Chondrocyte (in vitro differentiated cells): ENCODE measurements around the gene CFAP47. TPM values are rescaled to one million over a fixed set of nuclear protein-coding genes. Genes with fewer than 3 reads are reported as not detected.
"Not testable (repeated sequence)": the region's sequence is repeated elsewhere in the genome, so short reads cannot be mapped to it uniquely, and the experiment has no call there.

Source experiments
- DNase-seq: peaks from one replicate; pipeline ENCODE4 v3.0.0; 2021; ENCODE audit warnings: mixed read lengths, low spot score
- H3K27ac Mint-ChIP-seq: one replicate; pipeline ENCODE4 v1.8.0; 2021; ENCODE audit warnings: mild to moderate bottlenecking, moderate library complexity, mixed read lengths; ENCODE audit not compliant: unreplicated experiment
- H3K27me3 Mint-ChIP-seq: 2 replicates; pipeline ENCODE4 v1.8.0; 2021; ENCODE audit warnings: low read depth, mixed read lengths
- H3K36me3 Mint-ChIP-seq: 2 replicates; pipeline ENCODE4 v1.8.0; 2021; ENCODE audit warnings: low read depth, mixed read lengths
- H3K4me1 Mint-ChIP-seq: 2 replicates; pipeline ENCODE4 v1.8.0; 2021; ENCODE audit warnings: low read depth, mild to moderate bottlenecking, mixed read lengths
- H3K4me3 Mint-ChIP-seq: one replicate; pipeline ENCODE4 v1.8.0; 2021; ENCODE audit warnings: mild to moderate bottlenecking, moderate library complexity, mixed read lengths; ENCODE audit not compliant: unreplicated experiment
- H3K9me3 Mint-ChIP-seq: 2 replicates; pipeline ENCODE4 v1.8.0; 2021; ENCODE audit warnings: low read depth, mixed read lengths
- total RNA-seq: library from RNA; stranded (reverse); gene quantifications from 3 replicates; pipeline ENCODE4 v1.2.1, GENCODE V29; 2021
- TF ChIP-seq, protein P1 (sequence below): fragments of 200-600 bp; sonication (generic); IDR thresholded peaks from 2 replicates; pipeline ENCODE4 v1.5.0; 2021; ENCODE audit warnings: antibody characterized with exemption, mild to moderate bottlenecking, moderate library complexity

The CFAP47 gene
- total RNA-seq, 1 donor from 2014 or later, result not detected

DNA sequence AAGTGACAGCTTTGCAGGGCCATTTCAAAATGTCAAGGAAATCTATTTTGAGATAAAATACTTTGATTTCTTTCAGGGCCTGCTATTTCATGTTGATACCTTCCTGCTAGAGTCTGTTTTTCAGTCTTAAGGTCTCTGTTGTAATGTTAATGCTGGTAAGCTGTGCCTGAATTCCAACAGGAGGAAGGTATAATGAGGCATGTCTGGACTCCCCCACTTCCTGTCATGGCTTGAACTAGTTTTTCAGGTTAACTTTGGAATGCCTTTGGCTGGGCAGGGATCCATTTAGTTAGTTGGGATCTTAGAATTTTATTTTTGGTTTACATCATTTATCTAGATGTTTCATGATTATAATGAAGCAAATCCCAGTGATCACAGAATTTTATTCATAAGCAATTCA is 279.0 kb downstream of the CFAP47 start:
- Mint-ChIP-seq H3K27ac (no peak overlapping the region), H3K36me3 (no peaks in the 10 kb centered on the region), H3K27me3 (no peaks in the 10 kb centered on the region), H3K9me3 (peaks cover 7% of the 10 kb centered on the region), H3K4me1 (no peaks in the 10 kb centered on the region), H3K4me3 (no peak overlapping the region)
- TF ChIP-seq, protein P1, sequence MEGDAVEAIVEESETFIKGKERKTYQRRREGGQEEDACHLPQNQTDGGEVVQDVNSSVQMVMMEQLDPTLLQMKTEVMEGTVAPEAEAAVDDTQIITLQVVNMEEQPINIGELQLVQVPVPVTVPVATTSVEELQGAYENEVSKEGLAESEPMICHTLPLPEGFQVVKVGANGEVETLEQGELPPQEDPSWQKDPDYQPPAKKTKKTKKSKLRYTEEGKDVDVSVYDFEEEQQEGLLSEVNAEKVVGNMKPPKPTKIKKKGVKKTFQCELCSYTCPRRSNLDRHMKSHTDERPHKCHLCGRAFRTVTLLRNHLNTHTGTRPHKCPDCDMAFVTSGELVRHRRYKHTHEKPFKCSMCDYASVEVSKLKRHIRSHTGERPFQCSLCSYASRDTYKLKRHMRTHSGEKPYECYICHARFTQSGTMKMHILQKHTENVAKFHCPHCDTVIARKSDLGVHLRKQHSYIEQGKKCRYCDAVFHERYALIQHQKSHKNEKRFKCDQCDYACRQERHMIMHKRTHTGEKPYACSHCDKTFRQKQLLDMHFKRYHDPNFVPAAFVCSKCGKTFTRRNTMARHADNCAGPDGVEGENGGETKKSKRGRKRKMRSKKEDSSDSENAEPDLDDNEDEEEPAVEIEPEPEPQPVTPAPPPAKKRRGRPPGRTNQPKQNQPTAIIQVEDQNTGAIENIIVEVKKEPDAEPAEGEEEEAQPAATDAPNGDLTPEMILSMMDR, result no peak
- no peak for DNase-seq

DNA sequence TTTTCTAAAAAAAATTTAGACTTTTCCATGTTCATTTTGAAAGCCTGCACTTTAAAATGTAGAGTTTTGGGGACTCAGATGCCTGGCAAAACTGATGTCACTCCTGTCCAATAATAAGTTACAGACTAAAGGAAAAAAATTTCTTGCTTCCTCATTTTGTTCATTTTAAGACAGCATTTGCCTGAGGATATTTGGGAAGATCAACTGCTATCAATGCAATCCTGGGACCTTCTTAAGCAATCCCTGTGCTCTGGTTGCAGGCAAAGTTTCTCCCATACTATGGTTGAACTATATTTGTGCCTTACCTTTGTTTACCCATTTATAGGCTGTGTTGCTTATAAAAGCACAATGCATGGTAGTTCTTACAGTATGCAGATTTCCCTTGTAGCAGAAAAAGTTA is 280.4 kb downstream of the CFAP47 start:
- DNase-seq, result no peak
- H3K36me3 Mint-ChIP-seq, result no peaks in the 10 kb centered on the region
- H3K27ac Mint-ChIP-seq, result no peak overlapping the region
- H3K4me1 Mint-ChIP-seq, result no peaks in the 10 kb centered on the region
- H3K9me3 Mint-ChIP-seq, result peaks cover 11% of the 10 kb centered on the region
- no peaks in the 10 kb centered on the region for H3K27me3 Mint-ChIP-seq
- H3K4me3 Mint-ChIP-seq, result no peak overlapping the region
- TF ChIP-seq, protein P1, result no peak

DNA sequence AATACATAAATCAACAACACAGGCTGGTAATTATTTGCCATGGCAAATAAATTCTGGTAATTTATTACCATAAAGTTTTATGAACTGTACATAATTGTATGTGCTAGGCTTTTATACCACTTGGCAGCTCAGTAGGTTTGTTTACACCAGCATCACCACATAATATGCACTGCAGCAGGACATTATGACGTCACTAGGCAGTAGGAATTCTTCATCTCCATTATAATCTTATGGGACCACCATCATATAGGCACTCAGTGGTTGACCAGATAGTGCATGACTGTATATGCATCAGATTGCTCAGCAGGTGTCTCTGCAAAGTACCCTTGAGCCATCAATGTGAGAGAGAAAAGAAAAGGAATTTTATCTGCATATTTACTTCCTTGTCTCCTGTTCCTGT is 295.4 kb downstream of the CFAP47 start:
- Mint-ChIP-seq H3K27me3 (no peaks in the 10 kb centered on the region), H3K9me3 (no peaks in the 10 kb centered on the region), H3K27ac (no peak overlapping the region), H3K4me3 (no peak overlapping the region), H3K4me1 (no peaks in the 10 kb centered on the region), H3K36me3 (no peaks in the 10 kb centered on the region)
- no peak for DNase-seq
- TF ChIP-seq, protein P1, result no peak

DNA sequence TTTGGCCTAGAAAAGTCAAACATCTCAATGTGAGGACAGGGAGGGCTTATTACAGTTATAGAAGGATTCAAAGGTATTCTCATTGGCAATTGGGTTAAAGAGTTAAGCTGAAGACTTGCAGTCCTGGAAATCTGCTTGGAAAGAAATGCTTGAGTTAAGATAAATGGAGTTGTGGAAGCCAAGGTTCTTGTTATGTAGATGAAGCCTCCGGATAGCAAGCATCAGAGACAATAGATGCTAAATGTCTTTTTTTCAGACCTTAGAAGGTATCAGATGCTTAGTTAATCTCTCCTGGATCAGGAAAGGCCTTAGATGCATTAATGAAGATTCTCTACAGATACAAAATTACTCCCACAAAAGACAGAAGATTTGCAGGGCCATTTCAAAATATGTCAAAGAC is 299.3 kb downstream of the CFAP47 start:
- Mint-ChIP-seq H3K4me3 (no peak overlapping the region), H3K36me3 (no peaks in the 10 kb centered on the region), H3K27ac (no peak overlapping the region), H3K9me3 (no peaks in the 10 kb centered on the region), H3K4me1 (no peaks in the 10 kb centered on the region), H3K27me3 (no peaks in the 10 kb centered on the region)
- TF ChIP-seq, protein P1, result no peak
- no peak for DNase-seq

DNA sequence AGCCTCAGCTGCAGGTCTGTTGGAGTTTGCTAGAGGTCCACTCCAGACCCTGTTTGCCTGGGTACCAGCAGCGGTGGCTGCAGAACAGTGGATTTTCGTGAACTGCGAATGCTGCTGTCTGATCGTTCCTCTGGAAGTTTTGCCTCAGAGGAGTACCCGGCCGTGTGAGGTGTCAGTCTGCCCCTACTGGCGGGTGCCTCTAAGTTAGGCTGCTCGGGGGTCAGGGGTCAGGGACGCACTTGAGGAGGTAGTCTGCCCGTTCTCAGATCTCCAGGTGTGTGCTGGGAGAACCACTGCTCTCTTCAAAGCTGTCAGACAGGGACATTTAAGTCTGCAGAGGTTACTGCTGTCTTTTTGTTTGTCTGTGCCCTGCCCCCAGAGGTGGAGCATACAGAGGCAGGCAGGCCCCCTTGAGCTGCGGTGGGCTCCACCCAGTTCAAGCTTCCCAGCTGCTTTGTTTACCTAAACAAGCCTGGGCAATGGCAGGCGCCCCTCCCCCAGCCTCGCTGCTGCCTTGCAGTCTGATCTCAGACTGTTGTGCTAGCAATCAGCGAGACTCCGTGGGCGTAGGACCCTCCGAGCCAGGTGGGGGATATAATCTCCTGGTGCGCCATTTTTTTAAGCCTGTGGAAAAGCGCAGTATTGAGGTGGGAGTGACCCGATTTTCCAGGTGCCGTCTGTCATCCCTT is 315.4 kb downstream of the CFAP47 start:
- peak; percentile 51 for DNase-seq
- not testable (repeated sequence) for H3K36me3 Mint-ChIP-seq, H3K4me3 Mint-ChIP-seq, H3K27ac Mint-ChIP-seq, H3K4me1 Mint-ChIP-seq, H3K27me3 Mint-ChIP-seq
- peaks cover 12% of the 10 kb centered on the region for H3K9me3 Mint-ChIP-seq

DNA sequence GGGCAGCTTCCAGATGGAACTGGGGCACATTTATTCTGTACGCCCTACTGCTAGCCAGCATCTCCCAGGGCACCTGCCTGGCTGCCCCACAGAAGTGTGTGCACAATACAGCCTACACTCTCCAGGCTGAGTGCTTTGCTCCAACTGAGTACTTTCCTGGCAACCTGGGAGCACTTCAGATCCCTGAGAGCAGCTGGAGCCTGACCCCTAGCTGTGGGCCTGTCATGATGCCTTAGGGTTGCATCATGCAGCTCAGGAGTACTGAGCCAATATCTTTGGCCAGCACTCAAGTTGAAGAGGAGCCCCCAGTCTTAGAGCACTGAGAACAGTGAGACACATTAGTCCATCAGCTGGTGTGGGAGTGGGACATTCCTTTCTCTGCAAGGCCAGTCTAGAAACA is 321.9 kb downstream of the CFAP47 start:
- H3K27ac Mint-ChIP-seq, result no peak overlapping the region
- DNase-seq, result no peak
- H3K4me3 Mint-ChIP-seq, result no peak overlapping the region
- TF ChIP-seq, protein P1, result no peak
- H3K4me1 Mint-ChIP-seq, result no peaks in the 10 kb centered on the region
- H3K27me3 Mint-ChIP-seq, result no peaks in the 10 kb centered on the region
- peaks cover 14% of the 10 kb centered on the region for H3K9me3 Mint-ChIP-seq
- H3K36me3 Mint-ChIP-seq, result no peaks in the 10 kb centered on the region
